Subcutaneous abdominal adipose tissue (tissue), 5 donors: ENCODE results near the gene GATAD1.
"Not testable (repeated sequence)": the region's sequence is repeated elsewhere in the genome, so short reads cannot be mapped to it uniquely, and the experiment has no call there.

Experiments used
- H3K27ac ChIP-seq: one replicate; pipeline ENCODE4 v1.7.0; 2013; ENCODE audit warnings: low read depth, mild to moderate bottlenecking, inconsistent platforms, low read length, moderate library complexity
- H3K27me3 ChIP-seq, 5 donors: one replicate each; pipeline ENCODE4 v1.7.0; 2013; ENCODE audit warnings: low read length in 5 of 5, inconsistent platforms in 1 of 5; ENCODE audit not compliant: control insufficient read depth in 5 of 5, insufficient read depth in 4 of 5
- H3K36me3 ChIP-seq, 5 donors: one replicate each; pipeline ENCODE4 v1.7.0; 2013; ENCODE audit warnings: low read length in 5 of 5; ENCODE audit not compliant: control insufficient read depth in 5 of 5, insufficient read depth in 5 of 5
- H3K4me1 ChIP-seq, 5 donors: one replicate each; pipeline ENCODE4 v1.7.0; 2013; ENCODE audit warnings: low read length in 5 of 5, mild to moderate bottlenecking in 3 of 5, moderate library complexity in 1 of 5; ENCODE audit not compliant: control insufficient read depth in 5 of 5, insufficient read depth in 5 of 5
- H3K4me3 ChIP-seq, 5 donors: one replicate each; pipeline ENCODE4 v1.7.0; 2013; ENCODE audit warnings: low read length in 5 of 5, low read depth in 1 of 5
- H3K9ac ChIP-seq, 5 donors: one replicate each; pipeline ENCODE4 v1.7.0; 2013; ENCODE audit warnings: low read length in 5 of 5, mild to moderate bottlenecking in 4 of 5, moderate library complexity in 3 of 5
- H3K9me3 ChIP-seq, 5 donors: one replicate each; pipeline ENCODE4 v1.7.0; 2013; ENCODE audit warnings: low read length in 5 of 5; ENCODE audit not compliant: control insufficient read depth in 5 of 5
- donor health status: healthy.
- donor health status: healthy.
- donor health status: healthy.
- donor health status: healthy.
- donor health status: healthy.

GATAD1 gene, protein sequence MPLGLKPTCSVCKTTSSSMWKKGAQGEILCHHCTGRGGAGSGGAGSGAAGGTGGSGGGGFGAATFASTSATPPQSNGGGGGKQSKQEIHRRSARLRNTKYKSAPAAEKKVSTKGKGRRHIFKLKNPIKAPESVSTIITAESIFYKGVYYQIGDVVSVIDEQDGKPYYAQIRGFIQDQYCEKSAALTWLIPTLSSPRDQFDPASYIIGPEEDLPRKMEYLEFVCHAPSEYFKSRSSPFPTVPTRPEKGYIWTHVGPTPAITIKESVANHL

GRCh38 chr7:92447345-92448204, at the start of gene GATAD1:
Gene GATAD1 (plus strand): TSS chr7:92447482. CDS start chr7:92447730, 248 bp downstream.
- Histone ChIP-seq H3K4me3 (peak within 1 kb of the TSS; percentile 81 to 92 (median 87)), H3K27me3 (no peaks in the 10 kb centered on the region), H3K9me3 (no peaks in the 10 kb centered on the region), H3K27ac (peak within 1 kb of the TSS; percentile 92), H3K4me1 (peaks cover 0 to 13% (median 8%) of the 10 kb centered on the region in 5 donors), H3K36me3 (peaks cover 18 to 28% (median 27%) of the 10 kb centered on the region in 5 donors), H3K9ac (peak within 1 kb of the TSS; percentile 75 to 100 (median 94))

DNA sequence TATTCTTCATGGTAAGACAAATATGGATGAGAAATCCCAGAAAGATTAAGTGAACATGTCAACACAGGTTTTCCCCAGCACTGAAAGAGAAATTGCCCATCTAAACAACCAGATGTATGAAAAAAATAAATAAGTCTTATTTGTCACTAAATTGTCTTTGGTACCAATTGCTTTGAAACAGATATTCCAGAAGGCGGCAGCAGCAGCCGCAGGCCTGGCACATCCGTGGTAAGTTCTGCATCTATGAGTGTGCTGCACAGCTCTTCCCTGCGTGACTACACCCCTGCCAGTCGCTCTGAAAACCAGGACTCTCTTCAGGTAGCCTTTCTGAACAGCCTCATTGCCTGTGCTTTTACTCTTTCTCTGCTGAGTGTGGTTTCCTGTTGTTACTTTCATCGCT, 49.7 kb upstream of the GATAD1 start:
- H3K27ac ChIP-seq, result no peak overlapping the region
- H3K9me3 ChIP-seq, result no peaks in the 10 kb centered on the region
- H3K36me3 ChIP-seq, result peaks cover 23 to 53% (median 30%) of the 10 kb centered on the region in 5 donors
- no peak overlapping the region for H3K9ac ChIP-seq
- H3K4me3 ChIP-seq, result no peak overlapping the region
- no peaks in the 10 kb centered on the region for H3K4me1 ChIP-seq
- H3K27me3 ChIP-seq, result no peaks in the 10 kb centered on the region

- no peak overlapping the region for H3K4me3 ChIP-seq
- H3K36me3 ChIP-seq, result peaks cover 23 to 41% (median 34%) of the 10 kb centered on the region in 5 donors
- peak overlapping the region in 1 of 5 donors; percentile 30 for H3K9ac ChIP-seq
- no peak overlapping the region for H3K27ac ChIP-seq
- no peaks in the 10 kb centered on the region for H3K9me3 ChIP-seq
- H3K27me3 ChIP-seq, result no peaks in the 10 kb centered on the region
- no peaks in the 10 kb centered on the region for H3K4me1 ChIP-seq
Measured at GRCh38 chr7:92400013-92400412, 47.3 kb upstream of the GATAD1 start.

DNA sequence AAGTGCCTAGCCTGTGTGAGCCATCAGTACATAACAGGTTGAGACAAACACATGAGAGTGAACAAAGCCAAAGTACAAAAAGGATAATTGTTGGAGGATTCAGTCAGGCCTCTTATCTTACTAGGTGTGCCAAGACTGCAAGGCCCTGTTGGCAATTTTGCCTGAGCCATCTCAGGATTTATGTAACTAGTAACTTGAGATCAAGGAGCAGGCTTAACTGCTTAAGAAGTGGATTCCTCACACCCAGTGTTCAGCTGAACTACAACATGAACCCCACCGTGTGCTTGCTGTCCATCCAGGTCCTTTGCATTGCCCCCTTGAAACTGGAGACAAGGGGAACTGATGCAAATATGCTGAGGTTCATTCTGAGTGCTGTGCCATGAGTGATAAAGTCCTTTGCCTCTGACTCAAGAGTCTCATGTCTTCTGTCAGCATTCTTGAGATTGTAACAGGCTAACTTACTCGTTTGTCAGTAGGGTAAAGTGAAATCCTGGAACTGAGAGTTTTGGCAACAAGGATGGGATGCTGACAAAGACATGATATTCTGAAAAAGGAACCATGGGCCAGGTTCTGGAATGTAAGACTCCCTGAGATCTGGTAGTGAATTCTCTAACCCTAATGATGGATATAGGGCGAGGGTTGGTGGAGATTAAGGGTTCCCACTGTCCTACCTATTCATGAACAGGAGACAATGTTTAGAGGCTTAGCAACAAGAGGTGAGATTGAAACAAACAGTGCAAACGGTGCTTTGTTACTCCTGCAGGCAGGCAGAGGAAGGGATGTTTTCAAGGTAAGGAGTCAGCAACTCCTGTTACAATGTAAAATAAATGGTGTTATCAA, 44.1 kb upstream of the GATAD1 start:
- H3K27ac ChIP-seq, result no peak overlapping the region

DNA sequence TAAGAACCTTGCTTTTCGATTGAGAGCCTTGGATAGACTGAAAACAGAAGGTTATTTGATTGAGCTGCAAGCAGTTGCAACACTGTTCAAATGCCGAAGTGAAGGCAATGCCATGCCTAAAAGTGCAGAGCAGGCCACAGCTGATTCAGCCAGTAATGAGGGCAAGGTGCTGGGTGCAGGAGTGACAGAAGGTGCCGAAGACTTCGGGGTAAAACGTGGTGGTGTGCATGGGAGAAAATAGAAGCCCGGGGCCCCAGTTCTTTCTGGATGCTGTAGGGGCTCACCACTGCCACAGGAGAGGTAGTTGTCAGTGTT, 43.6 kb upstream of the GATAD1 start:
- H3K27me3 ChIP-seq, result no peaks in the 10 kb centered on the region
- no peak overlapping the region for H3K27ac ChIP-seq
- H3K9ac ChIP-seq, result no peak overlapping the region
- no peaks in the 10 kb centered on the region for H3K9me3 ChIP-seq
- no peak overlapping the region for H3K4me3 ChIP-seq
- no peaks in the 10 kb centered on the region for H3K4me1 ChIP-seq
- peaks cover 5 to 21% (median 12%) of the 10 kb centered on the region in 5 donors for H3K36me3 ChIP-seq

More for the DNA sequence above, 44.1 kb upstream of the GATAD1 start:
- H3K9me3 ChIP-seq, result no peaks in the 10 kb centered on the region
- H3K27me3 ChIP-seq, result no peaks in the 10 kb centered on the region
- H3K36me3 ChIP-seq, result peaks cover 11 to 27% (median 18%) of the 10 kb centered on the region in 5 donors
- peak overlapping the region in 1 of 5 donors; percentile 31 for H3K9ac ChIP-seq
- no peaks in the 10 kb centered on the region for H3K4me1 ChIP-seq
- H3K4me3 ChIP-seq, result no peak overlapping the region

- no peaks in the 10 kb centered on the region for H3K4me1 ChIP-seq
Measured at GRCh38 chr7:92404170-92404614, 43.1 kb upstream of the GATAD1 start.

GRCh38 chr7:92409357-92409756, 37.9 kb upstream of the GATAD1 start:
- H3K4me3 ChIP-seq, result no peak overlapping the region

More at GRCh38 chr7:92404170-92404614, 43.1 kb upstream of the GATAD1 start:
- no peak overlapping the region for H3K9ac ChIP-seq
- H3K36me3 ChIP-seq, result peaks cover 3 to 16% (median 8%) of the 10 kb centered on the region in 5 donors
- H3K27ac ChIP-seq, result no peak overlapping the region
- H3K9me3 ChIP-seq, result no peaks in the 10 kb centered on the region
- H3K4me3 ChIP-seq, result no peak overlapping the region
- no peaks in the 10 kb centered on the region for H3K27me3 ChIP-seq

GRCh38 chr7:92410162-92410561, 37.1 kb upstream of the GATAD1 start:
- not testable (repeated sequence) for H3K36me3 ChIP-seq, H3K9ac ChIP-seq, H3K27ac ChIP-seq, H3K4me3 ChIP-seq, H3K4me1 ChIP-seq, H3K9me3 ChIP-seq
- H3K27me3 ChIP-seq, result peaks cover 0 to 14% (median 7%) of the 10 kb centered on the region in 5 donors

More at GRCh38 chr7:92409357-92409756, 37.9 kb upstream of the GATAD1 start:
- Histone ChIP-seq H3K9ac (no peak overlapping the region), H3K4me1 (no peaks in the 10 kb centered on the region), H3K36me3 (no peaks in the 10 kb centered on the region), H3K27ac (no peak overlapping the region), H3K27me3 (peaks cover 0 to 14% (median 7%) of the 10 kb centered on the region in 5 donors), H3K9me3 (no peaks in the 10 kb centered on the region)

- Histone ChIP-seq H3K9ac (no peak overlapping the region), H3K9me3 (no peaks in the 10 kb centered on the region), H3K4me1 (peaks cover 0 to 4% (median 0%) of the 10 kb centered on the region in 5 donors), H3K27me3 (peaks cover 0 to 14% (median 7%) of the 10 kb centered on the region in 5 donors), H3K36me3 (no peaks in the 10 kb centered on the region), H3K27ac (no peak overlapping the region), H3K4me3 (no peak overlapping the region)
Measured at GRCh38 chr7:92412745-92413144, 34.5 kb upstream of the GATAD1 start.
